ENCODE results near the gene PPP1CA. TPM values are rescaled to one million over a fixed set of nuclear protein-coding genes. Genes with fewer than 3 reads are reported as not detected.

Gene PPP1CA
- total RNA-seq (2014; rRNA removed; shearing (Covaris generic)) (140 and 172 TPM in 2 replicates), polyA plus RNA-seq (2016; fragmentation: Nextera tagmentation; extraction: Ambion mirVana) (207 and 222 TPM in 2 replicates)

- H3K9me2 ChIP-seq (ENCODE audit: insufficient read depth) = no peaks in the 10 kb centered on the region
- DNase-seq = peak; percentile 96
- H3K9me3 ChIP-seq (ENCODE audit: low read depth) = no peaks in the 10 kb centered on the region
- no peaks in the 10 kb centered on the region for H3K27me3 ChIP-seq (replicated peaks; ENCODE audit: insufficient read depth)
- in situ Hi-C loops (cut with MboI) = no loop called here
- peaks cover 24% of the 10 kb centered on the region for H3K79me2 ChIP-seq (ENCODE audit: insufficient read depth)
- peak within 1 kb of the TSS; percentile 97 for H3K4me2 ChIP-seq (ENCODE audit: unreplicated experiment)
- H3K9ac ChIP-seq = peak within 1 kb of the TSS; percentile 95
- peak within 1 kb of the TSS; percentile 81 for H3K27ac ChIP-seq
- no peaks in the 10 kb centered on the region for H4K20me1 ChIP-seq (ENCODE audit: insufficient read depth)
- peaks cover 8% of the 10 kb centered on the region for H3K4me1 ChIP-seq (ENCODE audit: insufficient read depth)
- no peaks in the 10 kb centered on the region for H3F3A ChIP-seq (ENCODE audit: insufficient read depth)
- 1% methylated on average over 13 to 54 of the region's 73 CpGs for WGBS, 2 experiments (ENCODE audit: low coverage in 1 of 2, low lambda C conversion rate in 2 of 2, missing lambda C conversion rate in 2 of 2)
- H2AFZ ChIP-seq = peak within 1 kb of the TSS; percentile 98
- H3K4me3 ChIP-seq = peak within 1 kb of the TSS; percentile 91
- TF ChIP-seq EZH2phosphoT487 (IDR thresholded peaks at IDR 0.05; ENCODE audit: insufficient read depth, low read depth) (no peak), EZH2 (IDR thresholded peaks at IDR 0.05; ENCODE audit: insufficient read depth, poor library complexity, severe bottlenecking) (no peak)
- H3K36me3 ChIP-seq (ENCODE audit: low read depth) = peaks cover 7% of the 10 kb centered on the region; the same call in 1 of the 2 replicates
Observed at GRCh38 chr11:67401495-67402191, at the start of gene PPP1CA. Gene PPP1CA, minus strand, starts transcription at chr11:67401858. Its CDS starts 76 bp downstream, at chr11:67401782.

GRCh38 chr11:67450796-67451657 lies 49.4 kb upstream of the PPP1CA start:
- TF ChIP-seq EZH2 (IDR thresholded peaks at IDR 0.05; ENCODE audit: insufficient read depth, poor library complexity, severe bottlenecking) (no peak), EZH2phosphoT487 (IDR thresholded peaks at IDR 0.05; ENCODE audit: insufficient read depth, low read depth) (no peak)
- WGBS, 2 experiments (ENCODE audit: low coverage in 1 of 2, low lambda C conversion rate in 2 of 2, missing lambda C conversion rate in 2 of 2) = 81 to 85% methylated on average over 25 of the region's 25 CpGs
- no peak for DNase-seq
- Histone ChIP-seq H3K79me2 (ENCODE audit: insufficient read depth) (no peaks in the 10 kb centered on the region), H3K9me2 (ENCODE audit: insufficient read depth) (no peaks in the 10 kb centered on the region), H3K4me3 (no peak overlapping the region), H3K4me2 (ENCODE audit: unreplicated experiment) (no peak overlapping the region), H3K9me3 (ENCODE audit: low read depth) (no peaks in the 10 kb centered on the region), H3K27ac (no peak overlapping the region), H3K27me3 (replicated peaks; ENCODE audit: insufficient read depth) (no peaks in the 10 kb centered on the region), H2AFZ (no peak overlapping the region), H3K4me1 (ENCODE audit: insufficient read depth) (no peaks in the 10 kb centered on the region), H3K9ac (no peak overlapping the region), H3F3A (ENCODE audit: insufficient read depth) (no peaks in the 10 kb centered on the region), H4K20me1 (ENCODE audit: insufficient read depth) (no peaks in the 10 kb centered on the region), H3K36me3 (ENCODE audit: low read depth) (no peaks in the 10 kb centered on the region)
- in situ Hi-C loops (cut with MboI) = no loop called here

- Histone ChIP-seq H3K4me3 (no peak overlapping the region), H3K4me1 (ENCODE audit: insufficient read depth) (0 out of 2 replicates have a peak, but pooled peaks cover 1% of the 10 kb centered on the region), H3K36me3 (ENCODE audit: low read depth) (no peaks in the 10 kb centered on the region), H3K79me2 (ENCODE audit: insufficient read depth) (no peaks in the 10 kb centered on the region), H3K27me3 (replicated peaks; ENCODE audit: insufficient read depth) (no peaks in the 10 kb centered on the region), H2AFZ (no peak overlapping the region), H4K20me1 (ENCODE audit: insufficient read depth) (no peaks in the 10 kb centered on the region), H3K9ac (no peak overlapping the region), H3K9me2 (ENCODE audit: insufficient read depth) (no peaks in the 10 kb centered on the region), H3K4me2 (ENCODE audit: unreplicated experiment) (no peak overlapping the region), H3F3A (ENCODE audit: insufficient read depth) (no peaks in the 10 kb centered on the region), H3K9me3 (ENCODE audit: low read depth) (no peaks in the 10 kb centered on the region), H3K27ac (no peak overlapping the region)
- DNase-seq = no peak
- TF ChIP-seq EZH2phosphoT487 (IDR thresholded peaks at IDR 0.05; ENCODE audit: insufficient read depth, low read depth) (no peak), EZH2 (IDR thresholded peaks at IDR 0.05; ENCODE audit: insufficient read depth, poor library complexity, severe bottlenecking) (no peak)
- WGBS, 2 experiments (ENCODE audit: low coverage in 1 of 2, low lambda C conversion rate in 2 of 2, missing lambda C conversion rate in 2 of 2) = 63 to 67% methylated on average over 9 of the region's 9 CpGs
- in situ Hi-C loops (cut with MboI) = no loop called here
Observed at GRCh38 chr11:67449116-67449844, 47.6 kb upstream of the PPP1CA start.

- H3K79me2 ChIP-seq (ENCODE audit: insufficient read depth) = no peaks in the 10 kb centered on the region
- no peaks in the 10 kb centered on the region for H3K9me2 ChIP-seq (ENCODE audit: insufficient read depth)
- no peak for DNase-seq
- H3K9me3 ChIP-seq (ENCODE audit: low read depth) = no peaks in the 10 kb centered on the region
- in situ Hi-C loops (cut with MboI) = no loop called here
- H3F3A ChIP-seq (ENCODE audit: insufficient read depth) = no peaks in the 10 kb centered on the region
- TF ChIP-seq EZH2 (IDR thresholded peaks at IDR 0.05; ENCODE audit: insufficient read depth, poor library complexity, severe bottlenecking) = no peak
- TF ChIP-seq EZH2phosphoT487 (IDR thresholded peaks at IDR 0.05; ENCODE audit: insufficient read depth, low read depth) = no peak
- H3K4me1 ChIP-seq (ENCODE audit: insufficient read depth) = 0 out of 2 replicates have a peak, but pooled peaks cover 3% of the 10 kb centered on the region
- H3K9ac ChIP-seq = no peak overlapping the region
- WGBS, 2 experiments (ENCODE audit: low coverage in 1 of 2, low lambda C conversion rate in 2 of 2, missing lambda C conversion rate in 2 of 2) = 86 to 88% methylated on average over 7 of the region's 7 CpGs
- no peaks in the 10 kb centered on the region for H3K36me3 ChIP-seq (ENCODE audit: low read depth)
- no peak overlapping the region for H3K4me3 ChIP-seq
- no peak overlapping the region for H3K27ac ChIP-seq
- no peak overlapping the region for H3K4me2 ChIP-seq (ENCODE audit: unreplicated experiment)
- H2AFZ ChIP-seq = no peak overlapping the region
- H3K27me3 ChIP-seq (replicated peaks; ENCODE audit: insufficient read depth) = no peaks in the 10 kb centered on the region
- H4K20me1 ChIP-seq (ENCODE audit: insufficient read depth) = no peaks in the 10 kb centered on the region
Observed at GRCh38 chr11:67448220-67448609, 46.6 kb upstream of the PPP1CA start.
